B cell (primary cell): ENCODE data around the gene MAFG. TPM values are rescaled to one million over a fixed set of nuclear protein-coding genes. Genes with fewer than 3 reads are reported as not detected.

Source experiments
- ATAC-seq: fragments of 200-7000 bp; cut with Tn5 transposase; one replicate; pipeline ENCODE4 v1.10.0; 2021; ENCODE audit warnings: low read depth, mild to moderate bottlenecking, moderate number of reproducible peaks, moderate library complexity
- CTCF ChIA-PET: fragments of 350-600 bp; sonication (Branson Sonifier 250); formaldehyde crosslinking; loops from one replicate; lab custom pipeline; 2021; ENCODE audit warnings: antibody characterized with exemption, inconsistent platforms; lab: Charles Lee
- POLR2A ChIA-PET: fragments of 350-600 bp; sonication (Branson Sonifier 250); formaldehyde crosslinking; loops from one replicate; lab custom pipeline; 2021; ENCODE audit warnings: antibody characterized with exemption; lab: Charles Lee
- DNase-seq: peaks from one replicate; pipeline ENCODE4 v3.0.0; 2013
- H2AFZ ChIP-seq: 2 replicates; pipeline ENCODE4 v1.6.1; 2012; ENCODE audit warnings: mild to moderate bottlenecking, low read depth, low read length; ENCODE audit not compliant: insufficient read depth, poor library complexity, severe bottlenecking
- H3K27ac ChIP-seq, 2 donors: 1 replicate in 1 of 2; 2 replicates in 1 of 2; pipeline ENCODE4 v1.5.1; 2012 to 2013; ENCODE audit warnings: low read length in 2 of 2, mild to moderate bottlenecking in 2 of 2, moderate library complexity in 1 of 2
- H3K27me3 ChIP-seq, 4 experiments: fragments of 200-600 bp in 1 of 4; sonication (generic) in 1 of 4; replicated peaks in 1 of 4; 1 replicate in 2 of 4; 2 replicates in 2 of 4; pipeline versions ENCODE4 v1.6.1 to v1.7.0; 2013 to 2016; ENCODE audit warnings: low read length in 3 of 4, mild to moderate bottlenecking in 2 of 4, mixed read lengths in 1 of 4, moderate library complexity in 1 of 4; ENCODE audit not compliant: insufficient read depth in 4 of 4, control insufficient read depth in 3 of 4; ENCODE audit errors: control extremely low read depth in 1 of 4
- H3K36me3 ChIP-seq, 2 experiments: replicated peaks in 1 of 2; 1 replicate in 1 of 2; 2 replicates in 1 of 2; pipeline versions ENCODE4 v1.6.1 to v1.7.1; 2013; ENCODE audit warnings: low read length in 1 of 2; ENCODE audit not compliant: insufficient read depth in 2 of 2, control insufficient read depth in 1 of 2; ENCODE audit errors: control extremely low read depth in 1 of 2, extremely low read depth in 1 of 2
- H3K4me1 ChIP-seq, 2 donors: fragments of 200-600 bp in 1 of 2; sonication (generic) in 1 of 2; 1 replicate in 1 of 2; 2 replicates in 1 of 2; pipeline versions ENCODE4 v1.5.1 to v1.6.1; 2013 to 2017; ENCODE audit warnings: low read length in 2 of 2; ENCODE audit not compliant: control insufficient read depth in 2 of 2, insufficient read depth in 2 of 2
- H3K4me2 ChIP-seq: replicated peaks from 2 replicates; pipeline ENCODE3; 2012; ENCODE audit warnings: mild to moderate bottlenecking, low read depth, low read length; ENCODE audit not compliant: poor library complexity, severe bottlenecking
- H3K4me3 ChIP-seq, 5 experiments: fragments of 200-600 bp in 1 of 5; sonication (generic) in 1 of 5; 1 replicate in 3 of 5; 2 replicates in 2 of 5; pipeline versions ENCODE4 v1.5.1 to v1.7.0; 2011 to 2016; ENCODE audit warnings: low read length in 4 of 5, mild to moderate bottlenecking in 4 of 5, low read depth in 2 of 5, control low read depth in 1 of 5, moderate library complexity in 1 of 5; ENCODE audit not compliant: insufficient read depth in 1 of 5; ENCODE audit errors: control extremely low read depth in 1 of 5, extremely low read depth in 1 of 5
- H3K79me2 ChIP-seq: fragments of 200-600 bp; sonication (generic); one replicate; pipeline ENCODE4 v1.6.0; 2016; ENCODE audit warnings: low read length; ENCODE audit not compliant: control insufficient read depth, insufficient read depth
- H3K9ac ChIP-seq: fragments of 200-600 bp; sonication (generic); 2 replicates; pipeline ENCODE4 v1.6.1; 2017; ENCODE audit warnings: mild to moderate bottlenecking, low read length, moderate library complexity
- H3K9me3 ChIP-seq, 3 donors: one replicate each; pipeline versions ENCODE4 v1.6.1 to v1.7.1; 2013; ENCODE audit warnings: low read length in 2 of 3; ENCODE audit not compliant: control insufficient read depth in 2 of 3, insufficient read depth in 1 of 3; ENCODE audit errors: control extremely low read depth in 1 of 3
- H4K20me1 ChIP-seq: 2 replicates; pipeline ENCODE4 v1.6.0; 2012; ENCODE audit warnings: mild to moderate bottlenecking, low read length; ENCODE audit not compliant: insufficient read depth, control insufficient read depth, poor library complexity, severe bottlenecking
- H3K27ac Mint-ChIP-seq: one replicate; pipeline ENCODE4 v1.8.0; 2021; ENCODE audit warnings: mixed read lengths
- H3K27me3 Mint-ChIP-seq: one replicate; pipeline ENCODE4 v1.8.0; 2021; ENCODE audit warnings: mixed read lengths
- H3K4me1 Mint-ChIP-seq: one replicate; pipeline ENCODE4 v1.8.0; 2021; ENCODE audit warnings: mixed read lengths
- H3K4me3 Mint-ChIP-seq: one replicate; pipeline ENCODE4 v1.8.0; 2021; ENCODE audit warnings: mixed read lengths
- H3K9me3 Mint-ChIP-seq: one replicate; pipeline ENCODE4 v1.8.0; 2022; ENCODE audit warnings: mixed read lengths; ENCODE audit not compliant: insufficient read depth
- EZH2 ChIP-seq: IDR thresholded peaks from 2 replicates; pipeline ENCODE4 v1.6.1; 2012; ENCODE audit warnings: borderline replicate concordance, low read depth, mild to moderate bottlenecking, moderate library complexity, low read length; ENCODE audit not compliant: insufficient read depth, poor library complexity, severe bottlenecking
- WGBS: methylation state at CpG from one replicate; pipeline ENCODE4 v1.1.5; 2013; ENCODE audit warnings: missing lambda C conversion rate; ENCODE audit not compliant: insufficient coverage; 5-methylcytosine and 5-hydroxymethylcytosine counted together
- intact Hi-C: fragments of 100-400 bp; cut with micrococcal nuclease; formaldehyde crosslinking; loops from one replicate; pipeline ENCODE4 v1.10.0; 2022
- polyA plus RNA-seq: library from polyadenylated mRNA; depleted of rRNA; stranded (reverse); fragments of >200 nt; gene quantifications from 2 replicates; pipeline ENCODE4 v1.2.3, GENCODE V29; 2012
- total RNA-seq, 2 donors: library from RNA; stranded (reverse); fragments of 120-200 nt in 1 of 2; gene quantifications; 1 replicate in 1 of 2; 2 replicates in 1 of 2; pipeline versions ENCODE4 v1.2.3 to v1.2.4, GENCODE V29; 2013 to 2022
- TF ChIP-seq, protein P1 (sequence below): fragments of 200-600 bp; IDR thresholded peaks from one replicate; pipeline ENCODE4 v1.8.0; 2022; ENCODE audit warnings: antibody characterized with exemption, mild to moderate bottlenecking

MAFG gene
- total and polyA plus RNA-seq, 2 donors (not counting 1 experiment from before 2014, with no cell fraction given), result 11.4 to 27.9 TPM

DNA sequence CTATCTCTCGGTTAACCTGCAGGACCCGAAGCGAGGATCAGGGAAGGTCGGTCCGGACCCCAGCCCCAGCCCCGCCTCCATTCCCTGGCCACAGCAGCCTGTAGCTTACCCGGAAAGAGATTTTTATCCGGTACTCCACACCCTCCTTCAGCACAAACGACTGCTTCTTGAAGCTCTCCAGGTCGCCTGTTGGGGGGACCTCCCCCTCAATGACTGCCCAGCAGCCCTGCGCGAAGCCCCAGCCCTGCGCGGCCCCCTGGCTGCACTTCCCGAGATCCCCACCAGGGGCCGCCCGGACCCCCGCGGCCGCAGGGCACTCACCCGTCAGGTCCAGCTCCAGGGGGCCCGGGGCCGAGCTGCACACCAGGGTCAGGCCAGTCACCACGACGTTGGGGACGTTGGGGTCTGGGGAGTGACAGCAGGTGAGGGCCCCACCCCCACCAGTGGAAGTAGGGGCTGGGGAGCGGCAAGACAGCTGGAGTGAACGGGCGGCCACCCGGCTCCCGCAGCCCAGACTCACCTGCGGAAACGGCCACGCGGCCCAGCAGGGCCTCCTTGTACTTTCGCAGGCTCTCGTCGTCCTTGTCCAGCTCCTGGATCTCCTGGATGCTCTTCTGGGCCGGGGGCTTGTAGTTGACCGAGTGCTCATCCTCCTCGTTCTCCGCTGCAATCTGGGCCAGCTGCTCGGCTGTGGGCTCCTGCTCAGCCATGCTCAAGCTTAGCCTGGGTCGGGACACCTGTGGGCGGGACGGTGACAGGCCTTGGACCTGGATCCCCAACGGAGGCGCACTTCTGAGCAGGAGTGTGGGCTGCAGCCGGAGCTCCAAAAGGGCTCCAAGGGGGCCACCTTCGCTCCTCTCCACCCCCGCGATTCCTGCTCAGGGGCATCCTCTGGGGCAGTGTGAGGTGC is 58.1 kb downstream of the MAFG start:
- Histone ChIP-seq H3K9me3 (no peaks in the 10 kb centered on the region), H3K36me3 (peaks cover 1 to 27% of the 10 kb centered on the region in 2 experiments), H3K27me3 (no peaks in the 10 kb centered on the region), H4K20me1 (peaks cover 58% of the 10 kb centered on the region), H2AFZ (no peak overlapping the region), H3K4me2 (peak overlapping the region; percentile 98), H3K4me1 (peaks cover 22 to 39% of the 10 kb centered on the region in 2 donors), H3K9ac (peak overlapping the region; percentile 93), H3K79me2 (peaks cover 54% of the 10 kb centered on the region), H3K4me3 (peak overlapping the region in 4 of 5 experiments; percentile 79 to 90 (median 86)), H3K27ac (peak overlapping the region; percentile 90 to 91)
- DNase-seq (peak; percentile 62), ATAC-seq (peak; percentile 18)
- intact Hi-C loops, result loop anchor here (1.0 to 10.0 kb wide), 4 partner anchors 22 to 425 kb away; partner anchors contain the start of genes ALYREF, ANAPC11, MAFG and SIRT7
- ChIA-PET CTCF (interaction anchor here (0.6 to 2.0 kb wide), 10 partner anchors 8 to 578 kb away, joined by 3 to 7 read pairs (median 3); partner anchors contain the start of genes MCRIP1 and P4HB), POLR2A (interaction anchor here (0.5 to 2.5 kb wide), 6 partner anchors 9 to 57 kb away, joined by 3 to 15 read pairs (median 5); partner anchors contain the start of genes MCRIP1 and P4HB)
- no peak for TF ChIP-seq EZH2
- TF ChIP-seq, protein P1, sequence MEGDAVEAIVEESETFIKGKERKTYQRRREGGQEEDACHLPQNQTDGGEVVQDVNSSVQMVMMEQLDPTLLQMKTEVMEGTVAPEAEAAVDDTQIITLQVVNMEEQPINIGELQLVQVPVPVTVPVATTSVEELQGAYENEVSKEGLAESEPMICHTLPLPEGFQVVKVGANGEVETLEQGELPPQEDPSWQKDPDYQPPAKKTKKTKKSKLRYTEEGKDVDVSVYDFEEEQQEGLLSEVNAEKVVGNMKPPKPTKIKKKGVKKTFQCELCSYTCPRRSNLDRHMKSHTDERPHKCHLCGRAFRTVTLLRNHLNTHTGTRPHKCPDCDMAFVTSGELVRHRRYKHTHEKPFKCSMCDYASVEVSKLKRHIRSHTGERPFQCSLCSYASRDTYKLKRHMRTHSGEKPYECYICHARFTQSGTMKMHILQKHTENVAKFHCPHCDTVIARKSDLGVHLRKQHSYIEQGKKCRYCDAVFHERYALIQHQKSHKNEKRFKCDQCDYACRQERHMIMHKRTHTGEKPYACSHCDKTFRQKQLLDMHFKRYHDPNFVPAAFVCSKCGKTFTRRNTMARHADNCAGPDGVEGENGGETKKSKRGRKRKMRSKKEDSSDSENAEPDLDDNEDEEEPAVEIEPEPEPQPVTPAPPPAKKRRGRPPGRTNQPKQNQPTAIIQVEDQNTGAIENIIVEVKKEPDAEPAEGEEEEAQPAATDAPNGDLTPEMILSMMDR, result peak; percentile 86
- Mint-ChIP-seq H3K4me3 (peak overlapping the region; percentile 86), H3K27ac (peak overlapping the region; percentile 88), H3K9me3 (no peaks in the 10 kb centered on the region), H3K4me1 (peaks cover 33% of the 10 kb centered on the region), H3K27me3 (no peaks in the 10 kb centered on the region)
- 50% methylated on average over 48 of the region's 52 CpGs for WGBS
